ENCODE measurements around the gene LRP8. TPM values are rescaled to one million over a fixed set of nuclear protein-coding genes. Genes with fewer than 3 reads are reported as not detected.

The LRP8 gene
- total RNA-seq, 4 donors from 2014 or later = 1.4 to 9.8 (median 4.3) TPM

DNA sequence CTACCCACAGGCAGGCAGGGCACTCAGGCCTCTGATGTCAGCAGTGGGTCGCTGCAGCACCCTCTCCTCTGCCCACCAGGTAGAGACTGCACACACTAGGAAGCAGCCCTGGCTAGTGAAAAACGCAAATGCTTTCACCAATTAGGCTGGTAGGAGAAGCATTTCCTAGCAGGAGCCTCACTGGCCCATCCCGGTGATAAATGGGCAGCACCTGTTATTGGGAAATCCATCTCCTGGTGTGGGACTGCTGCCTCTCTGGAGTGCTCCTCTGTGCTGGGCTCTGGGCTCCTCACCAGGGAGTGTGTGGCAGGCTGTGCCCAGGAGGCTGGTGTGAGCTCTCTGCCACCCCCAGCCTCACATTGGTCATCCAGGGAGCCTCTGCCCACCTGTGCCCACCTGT lies 28.6 kb downstream of the LRP8 start:
- TF ChIP-seq, protein P1, sequence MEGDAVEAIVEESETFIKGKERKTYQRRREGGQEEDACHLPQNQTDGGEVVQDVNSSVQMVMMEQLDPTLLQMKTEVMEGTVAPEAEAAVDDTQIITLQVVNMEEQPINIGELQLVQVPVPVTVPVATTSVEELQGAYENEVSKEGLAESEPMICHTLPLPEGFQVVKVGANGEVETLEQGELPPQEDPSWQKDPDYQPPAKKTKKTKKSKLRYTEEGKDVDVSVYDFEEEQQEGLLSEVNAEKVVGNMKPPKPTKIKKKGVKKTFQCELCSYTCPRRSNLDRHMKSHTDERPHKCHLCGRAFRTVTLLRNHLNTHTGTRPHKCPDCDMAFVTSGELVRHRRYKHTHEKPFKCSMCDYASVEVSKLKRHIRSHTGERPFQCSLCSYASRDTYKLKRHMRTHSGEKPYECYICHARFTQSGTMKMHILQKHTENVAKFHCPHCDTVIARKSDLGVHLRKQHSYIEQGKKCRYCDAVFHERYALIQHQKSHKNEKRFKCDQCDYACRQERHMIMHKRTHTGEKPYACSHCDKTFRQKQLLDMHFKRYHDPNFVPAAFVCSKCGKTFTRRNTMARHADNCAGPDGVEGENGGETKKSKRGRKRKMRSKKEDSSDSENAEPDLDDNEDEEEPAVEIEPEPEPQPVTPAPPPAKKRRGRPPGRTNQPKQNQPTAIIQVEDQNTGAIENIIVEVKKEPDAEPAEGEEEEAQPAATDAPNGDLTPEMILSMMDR (IDR thresholded peaks at IDR 0.05; ENCODE audit: low read depth) = no peak

DNA sequence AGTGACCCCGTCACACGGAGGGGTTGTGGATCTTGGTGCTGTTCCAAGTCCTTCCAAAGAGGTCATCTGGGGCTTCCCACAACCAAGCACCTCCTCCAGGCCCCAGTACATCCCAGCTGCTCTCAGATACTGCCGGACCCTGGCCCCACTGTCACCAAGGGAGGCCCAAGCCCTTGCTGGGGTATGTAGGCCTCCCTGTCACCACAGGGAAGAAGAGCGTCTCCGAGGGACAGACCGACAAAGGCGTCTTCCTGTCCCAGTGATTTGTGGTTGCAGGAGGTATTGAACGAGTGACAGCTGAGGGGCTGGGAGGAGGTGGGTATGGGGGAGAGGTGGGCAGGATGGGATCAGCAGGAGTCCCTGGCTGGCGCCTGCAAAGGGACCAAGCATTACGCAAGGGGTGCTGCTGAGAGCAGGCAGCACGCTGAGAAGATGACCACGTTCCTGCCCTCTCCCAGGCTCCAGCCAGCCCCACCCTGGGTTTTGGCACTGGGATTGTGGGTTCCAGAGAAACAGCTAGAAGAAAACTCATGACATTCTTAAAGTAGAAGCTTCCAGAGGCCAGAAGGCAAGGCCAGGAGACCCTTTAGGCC lies 29.7 kb downstream of the LRP8 start:
- TF ChIP-seq, protein P1 (IDR thresholded peaks at IDR 0.05; ENCODE audit: low read depth) = no peak

DNA sequence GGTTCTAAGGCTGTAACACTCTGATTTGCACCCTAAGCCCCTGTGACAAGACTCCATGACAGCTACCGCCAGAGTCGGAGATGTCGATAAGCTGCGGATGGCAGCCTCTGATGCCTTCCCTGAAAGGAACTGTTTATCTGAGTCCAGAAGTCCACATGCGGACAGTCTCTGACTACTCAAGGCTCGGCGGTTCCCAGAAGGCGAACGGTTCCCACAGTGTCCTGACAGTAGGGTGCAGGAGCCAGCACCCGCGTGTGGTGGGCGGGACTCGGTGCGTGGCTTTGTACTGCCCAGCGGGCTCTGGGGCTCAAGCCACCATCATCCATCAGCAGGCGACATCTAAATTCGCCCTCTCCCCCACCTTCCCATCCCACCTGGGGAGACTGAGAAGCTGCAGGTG lies 30.7 kb downstream of the LRP8 start:
- TF ChIP-seq, protein P1 (IDR thresholded peaks at IDR 0.05; ENCODE audit: low read depth) = no peak

DNA sequence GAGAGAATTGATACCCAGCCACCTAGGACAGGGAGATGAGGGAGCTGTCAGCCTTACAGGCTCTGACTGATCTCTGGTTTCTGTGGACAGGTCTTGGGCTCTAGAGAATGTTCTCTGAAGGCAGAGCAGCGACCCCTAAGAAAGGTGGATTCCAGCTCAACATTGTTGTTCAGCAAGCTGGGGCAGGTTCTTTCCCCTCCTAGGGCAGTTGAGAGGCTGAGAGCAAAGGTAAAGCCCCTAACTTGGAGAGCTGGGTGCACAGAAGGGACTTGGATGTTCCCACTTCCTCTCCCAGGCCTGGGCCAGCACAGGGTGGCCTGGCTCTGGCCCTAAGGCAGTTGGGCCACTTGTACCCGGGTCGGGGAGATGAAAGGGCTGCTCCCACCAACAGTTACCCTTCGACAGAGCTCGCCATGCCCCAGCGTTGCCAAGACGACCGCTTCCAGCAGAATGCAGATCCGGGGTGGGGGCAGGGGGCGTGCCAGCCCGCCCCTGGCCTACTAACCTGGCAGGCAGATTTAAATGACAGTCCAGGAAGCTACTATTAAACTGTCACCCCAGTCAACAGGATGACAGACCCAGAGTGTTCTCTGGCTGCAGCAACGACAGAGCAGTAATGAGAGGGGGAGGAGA lies 31.6 kb downstream of the LRP8 start:
- TF ChIP-seq, protein P1 (IDR thresholded peaks at IDR 0.05; ENCODE audit: low read depth) = no peak

DNA sequence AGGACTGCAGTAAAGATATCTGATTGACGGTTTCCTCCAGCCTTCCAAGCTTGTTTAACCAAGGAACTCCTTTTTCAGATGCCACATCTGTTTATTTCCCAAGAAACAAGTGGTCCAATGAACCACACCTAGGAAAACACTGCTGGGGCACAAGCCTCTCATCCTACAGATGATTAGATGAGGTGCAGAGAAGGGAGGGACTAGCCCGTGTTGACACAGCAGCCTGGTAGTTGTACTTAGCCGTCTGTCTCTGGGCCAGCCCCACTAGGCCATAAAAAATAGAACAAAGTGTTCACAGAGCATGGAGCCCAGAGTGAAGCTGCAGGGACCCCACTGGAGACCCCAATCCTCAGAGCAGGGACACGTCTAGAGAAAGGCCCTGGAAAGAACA lies 32.1 kb downstream of the LRP8 start:
- TF ChIP-seq, protein P1 (IDR thresholded peaks at IDR 0.05; ENCODE audit: low read depth) = no peak

DNA sequence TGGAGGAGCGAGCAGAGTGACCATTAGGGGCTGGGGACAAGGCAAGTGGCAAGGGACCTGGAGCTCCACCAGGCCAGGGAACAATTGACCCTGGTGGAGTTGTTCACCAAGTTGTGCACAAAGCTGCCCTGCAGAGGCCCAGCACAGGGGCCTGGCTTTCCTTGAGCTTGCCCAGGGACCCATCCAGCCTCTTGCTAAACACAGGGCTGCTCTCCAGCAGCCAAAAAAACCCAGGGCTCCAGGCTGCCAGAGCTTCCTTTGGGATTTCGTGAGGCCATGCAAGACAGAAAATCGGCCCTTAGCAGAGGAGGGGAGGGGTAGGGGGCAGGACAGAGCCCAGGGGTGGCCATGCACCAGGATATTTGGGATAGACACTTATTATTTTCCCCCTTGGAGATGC lies 32.6 kb downstream of the LRP8 start:
- TF ChIP-seq, protein P1 (IDR thresholded peaks at IDR 0.05; ENCODE audit: low read depth) = no peak

DNA sequence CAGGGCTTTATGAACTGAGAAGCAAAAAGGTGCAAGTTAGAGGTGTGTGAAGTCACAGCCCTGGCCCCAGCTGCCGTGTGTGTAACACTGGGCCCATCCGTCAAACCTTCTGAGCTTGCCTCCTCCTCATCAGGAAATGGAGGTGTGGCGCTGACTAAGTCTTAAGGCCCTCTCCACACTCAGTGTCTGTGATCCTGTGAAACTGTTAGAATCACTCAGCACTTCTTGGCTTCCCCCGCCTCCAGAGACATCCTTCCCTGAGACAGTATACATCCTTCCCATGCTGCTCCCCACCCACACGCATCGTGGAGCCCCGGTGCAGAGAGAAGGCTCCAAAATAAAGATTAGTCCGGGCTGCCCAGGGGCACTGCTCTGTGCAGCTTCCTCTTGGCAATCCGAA lies 33.3 kb downstream of the LRP8 start:
- TF ChIP-seq, protein P1 (IDR thresholded peaks at IDR 0.05; ENCODE audit: low read depth) = no peak
